Keratinocyte (primary cell): Measurements from ENCODE around the gene PCDHB7. TPM values are rescaled to one million over a fixed set of nuclear protein-coding genes. Genes with fewer than 3 reads are reported as not detected.
"Not testable (repeated sequence)": the region's sequence is repeated elsewhere in the genome, so short reads cannot be mapped to it uniquely, and the experiment has no call there.

Source experiments
- DNase-seq: peaks from one replicate; pipeline ENCODE4 v3.0.0-alpha.2; 2011; ENCODE audit warnings: low read depth, missing footprints, low spot score
- FAIRE-seq: peaks from 2 replicates; lab custom pipeline; 2011; peaks lifted over from hg19 to GRCh38; lab: Jason Lieb, UNC
- H2AFZ ChIP-seq: 2 replicates; pipeline ENCODE4 v1.6.0; 2012; ENCODE audit warnings: low read length, control low read depth, inconsistent platforms; ENCODE audit not compliant: control insufficient read depth
- H3K27ac ChIP-seq: 2 replicates; pipeline ENCODE4 v1.5.1; 2011; ENCODE audit warnings: low read length; ENCODE audit not compliant: control insufficient read depth, insufficient read depth
- H3K27me3 ChIP-seq: 3 replicates; pipeline ENCODE4 v1.6.0; 2011; ENCODE audit warnings: low read length; ENCODE audit not compliant: control insufficient read depth, insufficient read depth; ENCODE audit errors: extremely low read depth
- H3K36me3 ChIP-seq, 2 experiments: 2 replicates in 1 of 2; 3 replicates in 1 of 2; pipeline ENCODE4 v1.5.1; 2011; ENCODE audit warnings: low read length in 2 of 2, mild to moderate bottlenecking in 1 of 2; ENCODE audit not compliant: control insufficient read depth in 2 of 2, insufficient read depth in 2 of 2; ENCODE audit errors: extremely low read depth in 1 of 2
- H3K4me1 ChIP-seq: 3 replicates; pipeline ENCODE4 v1.5.1; 2011; ENCODE audit warnings: low read length; ENCODE audit not compliant: control insufficient read depth, insufficient read depth; ENCODE audit errors: extremely low read depth
- H3K4me2 ChIP-seq: 3 replicates; pipeline ENCODE4 v1.6.0; 2011; ENCODE audit warnings: low read depth, low read length; ENCODE audit not compliant: control insufficient read depth, insufficient read depth; ENCODE audit errors: extremely low read depth
- H3K4me3 ChIP-seq, 3 experiments: fragments of 200-600 bp in 1 of 3; sonication (generic) in 1 of 3; 2 replicates in 2 of 3; 3 replicates in 1 of 3; pipeline ENCODE4 v1.5.1; 2011 to 2016; ENCODE audit warnings: low read length in 3 of 3, mild to moderate bottlenecking in 3 of 3, control low read depth in 2 of 3, inconsistent platforms in 1 of 3, low read depth in 1 of 3, mixed read lengths in 1 of 3, mixed run types in 1 of 3, moderate library complexity in 1 of 3; ENCODE audit not compliant: control insufficient read depth in 2 of 3, insufficient read depth in 2 of 3; ENCODE audit errors: extremely low read depth in 1 of 3
- H3K79me2 ChIP-seq: 2 replicates; pipeline ENCODE4 v1.6.0; 2012; ENCODE audit warnings: low read length; ENCODE audit not compliant: control insufficient read depth, insufficient read depth
- H3K9ac ChIP-seq: 3 replicates; pipeline ENCODE4 v1.6.0; 2011; ENCODE audit warnings: low read length; ENCODE audit not compliant: control insufficient read depth, insufficient read depth; ENCODE audit errors: extremely low read depth
- H3K9me1 ChIP-seq: 3 replicates; pipeline ENCODE4 v1.6.0; 2011; ENCODE audit warnings: low read length; ENCODE audit not compliant: control insufficient read depth, insufficient read depth; ENCODE audit errors: extremely low read depth
- H3K9me3 ChIP-seq: 2 replicates; pipeline ENCODE4 v1.5.1; 2012; ENCODE audit warnings: low read depth, low read length; ENCODE audit not compliant: control insufficient read depth
- H4K20me1 ChIP-seq: 3 replicates; pipeline ENCODE4 v1.6.0; 2011; ENCODE audit warnings: low read length; ENCODE audit not compliant: control insufficient read depth, insufficient read depth; ENCODE audit errors: extremely low read depth
- EZH2 ChIP-seq: IDR thresholded peaks from one replicate; pipeline ENCODE4 v1.6.1; 2012; ENCODE audit warnings: inconsistent platforms, mild to moderate bottlenecking, low read length, moderate library complexity
- dilution Hi-C: fragments of 300-500 bp; cut with MboI; formaldehyde crosslinking; loops from one replicate; pipeline ENCODE4 v1.7.0; 2020; ENCODE audit warnings: low sequenced_read_pairs; ENCODE audit not compliant: extremely low pct_ligation_motif_present
- polyA plus RNA-seq, 5 experiments: library from polyadenylated mRNA; depleted of rRNA in 3 of 5; stranded (reverse) in 3 of 5; stranded (forward) in 1 of 5; unstranded in 1 of 5; fragments of >200 nt; gene quantifications; 1 replicate in 1 of 5; 2 replicates in 3 of 5; 3 replicates in 1 of 5; pipeline versions ENCODE4 v1.2.1 to v1.2.3, GENCODE V29; 2011 to 2012; ENCODE audit warnings: missing spikeins in 2 of 5, low read depth in 1 of 5, low replicate concordance in 1 of 5
- TF ChIP-seq, protein P1 (sequence below), 3 experiments: IDR thresholded peaks in 1 of 3; conservative IDR thresholded peaks in 1 of 3; optimal IDR thresholded peaks in 1 of 3; 2 replicates in 2 of 3; 3 replicates in 1 of 3; pipeline versions ENCODE3 to v1.5.1; 2011; ENCODE audit warnings: low read length in 3 of 3, mild to moderate bottlenecking in 3 of 3, moderate library complexity in 2 of 3, control low read depth in 1 of 3, inconsistent platforms in 1 of 3; ENCODE audit not compliant: insufficient read depth in 2 of 3; ENCODE audit errors: extremely low read depth in 1 of 3

Gene PCDHB7
- polyA plus RNA-seq, 1 donor (not counting 4 experiments of a cell fraction or from before 2014, with no cell fraction given), result not detected

DNA sequence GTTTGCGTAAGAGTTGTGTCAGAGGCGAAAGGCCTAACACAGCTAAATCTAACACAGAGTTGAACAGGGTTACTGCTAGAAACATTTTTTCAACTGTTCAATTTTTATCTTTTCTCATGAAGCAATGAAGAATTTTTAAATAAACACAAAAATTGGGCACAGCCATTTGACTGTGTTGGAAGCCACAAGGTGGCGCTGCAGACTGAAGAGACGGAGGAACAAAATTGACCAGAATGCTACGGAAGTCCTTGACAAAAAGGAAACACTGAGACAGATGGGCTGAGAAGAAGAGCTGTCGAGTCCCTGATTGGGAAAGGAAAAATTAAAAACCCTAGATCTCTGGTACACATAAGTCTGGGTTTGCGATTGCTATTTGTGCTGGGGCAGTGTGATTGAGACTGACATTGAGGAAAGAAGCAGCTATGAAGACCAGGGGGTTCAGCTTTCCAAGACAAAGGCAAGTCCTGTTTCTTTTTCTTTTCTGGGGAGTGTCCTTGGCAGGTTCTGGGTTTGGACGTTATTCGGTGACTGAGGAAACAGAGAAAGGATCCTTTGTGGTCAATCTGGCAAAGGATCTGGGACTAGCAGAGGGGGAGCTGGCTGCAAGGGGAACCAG lies 14.6 kb downstream of the PCDHB7 start, which contains the start of gene PCDHB9:
Gene PCDHB9 (plus strand): TSS at position 265 of the 616 bp plus-strand sequence. CDS start 158 bp downstream, at position 423.
- Histone ChIP-seq H3K9me3 (no peaks in the 10 kb centered on the region), H3K4me2 (no peak within 1 kb of the TSS), H3K4me1 (no peaks in the 10 kb centered on the region), H3K27me3 (no peaks in the 10 kb centered on the region), H3K36me3 (no peaks in the 10 kb centered on the region), H4K20me1 (no peaks in the 10 kb centered on the region), H3K79me2 (no peaks in the 10 kb centered on the region), H3K27ac (no peak within 1 kb of the TSS), H3K4me3 (no peak within 1 kb of the TSS), H3K9ac (no peak within 1 kb of the TSS), H2AFZ (no peak within 1 kb of the TSS), H3K9me1 (no peaks in the 10 kb centered on the region)
- FAIRE-seq, result no peak
- TF ChIP-seq, protein P1, sequence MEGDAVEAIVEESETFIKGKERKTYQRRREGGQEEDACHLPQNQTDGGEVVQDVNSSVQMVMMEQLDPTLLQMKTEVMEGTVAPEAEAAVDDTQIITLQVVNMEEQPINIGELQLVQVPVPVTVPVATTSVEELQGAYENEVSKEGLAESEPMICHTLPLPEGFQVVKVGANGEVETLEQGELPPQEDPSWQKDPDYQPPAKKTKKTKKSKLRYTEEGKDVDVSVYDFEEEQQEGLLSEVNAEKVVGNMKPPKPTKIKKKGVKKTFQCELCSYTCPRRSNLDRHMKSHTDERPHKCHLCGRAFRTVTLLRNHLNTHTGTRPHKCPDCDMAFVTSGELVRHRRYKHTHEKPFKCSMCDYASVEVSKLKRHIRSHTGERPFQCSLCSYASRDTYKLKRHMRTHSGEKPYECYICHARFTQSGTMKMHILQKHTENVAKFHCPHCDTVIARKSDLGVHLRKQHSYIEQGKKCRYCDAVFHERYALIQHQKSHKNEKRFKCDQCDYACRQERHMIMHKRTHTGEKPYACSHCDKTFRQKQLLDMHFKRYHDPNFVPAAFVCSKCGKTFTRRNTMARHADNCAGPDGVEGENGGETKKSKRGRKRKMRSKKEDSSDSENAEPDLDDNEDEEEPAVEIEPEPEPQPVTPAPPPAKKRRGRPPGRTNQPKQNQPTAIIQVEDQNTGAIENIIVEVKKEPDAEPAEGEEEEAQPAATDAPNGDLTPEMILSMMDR (optimal IDR thresholded peaks at IDR 0.05 in 1 of 3, IDR thresholded peaks at IDR 0.05 in 1 of 3, conservative IDR thresholded peaks at IDR 0.05 in 1 of 3; ENCODE audit: extremely low read depth in 1 of 3, insufficient read depth in 2 of 3, low read length in 3 of 3), result peak in 2 of 3 experiments; percentile 13 to 24
- no peak for TF ChIP-seq EZH2
- dilution Hi-C loops, result no loop called here
- no peak for DNase-seq

DNA sequence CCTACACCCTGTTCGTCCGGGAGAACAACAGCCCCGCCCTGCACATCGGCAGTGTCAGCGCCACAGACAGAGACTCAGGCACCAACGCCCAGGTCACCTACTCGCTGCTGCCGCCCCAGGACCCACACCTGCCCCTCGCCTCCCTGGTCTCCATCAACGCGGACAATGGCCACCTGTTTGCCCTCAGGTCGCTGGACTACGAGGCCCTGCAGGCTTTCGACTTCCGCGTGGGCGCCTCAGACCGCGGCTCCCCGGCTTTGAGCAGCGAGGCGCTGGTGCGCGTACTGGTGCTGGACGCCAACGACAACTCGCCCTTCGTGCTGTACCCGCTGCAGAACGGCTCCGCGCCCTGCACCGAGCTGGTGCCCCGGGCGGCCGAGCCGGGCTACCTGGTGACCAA lies 16.2 kb downstream of the PCDHB7 start:
- H3K4me1 ChIP-seq, H2AFZ ChIP-seq, H3K27ac ChIP-seq, H3K36me3 ChIP-seq, DNase-seq, H3K27me3 ChIP-seq, H3K9me3 ChIP-seq, H4K20me1 ChIP-seq, dilution Hi-C loops, FAIRE-seq, H3K4me2 ChIP-seq, H3K9ac ChIP-seq, H3K4me3 ChIP-seq, H3K9me1 ChIP-seq, H3K79me2 ChIP-seq: not testable (repeated sequence)

DNA sequence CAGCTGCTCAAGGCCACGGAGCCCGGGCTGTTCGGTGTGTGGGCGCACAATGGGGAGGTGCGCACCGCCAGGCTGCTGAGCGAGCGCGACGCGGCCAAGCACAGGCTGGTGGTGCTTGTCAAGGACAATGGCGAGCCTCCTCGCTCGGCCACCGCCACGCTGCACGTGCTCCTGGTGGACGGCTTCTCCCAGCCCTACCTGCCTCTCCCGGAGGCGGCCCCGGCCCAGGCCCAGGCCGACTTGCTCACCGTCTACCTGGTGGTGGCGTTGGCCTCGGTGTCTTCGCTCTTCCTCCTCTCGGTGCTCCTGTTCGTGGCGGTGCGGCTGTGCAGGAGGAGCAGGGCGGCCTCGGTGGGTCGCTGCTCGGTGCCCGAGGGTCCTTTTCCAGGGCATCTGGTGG lies 16.7 kb downstream of the PCDHB7 start:
- dilution Hi-C loops, H3K27ac ChIP-seq, H3K27me3 ChIP-seq, H3K9me1 ChIP-seq, H2AFZ ChIP-seq, H3K4me1 ChIP-seq, H4K20me1 ChIP-seq, H3K9ac ChIP-seq, H3K9me3 ChIP-seq, H3K36me3 ChIP-seq, H3K79me2 ChIP-seq, DNase-seq, FAIRE-seq, H3K4me2 ChIP-seq, H3K4me3 ChIP-seq: not testable (repeated sequence)
